Activated CD8-positive, alpha-beta memory T cell treated with anti-CD3 and anti-CD28 coated beads, Interleukin-2, amount 50 U/mL, for 1 hour (primary cell): ENCODE data around the gene SSR2.
"Not testable (repeated sequence)": the region's sequence is repeated elsewhere in the genome, so short reads cannot be mapped to it uniquely, and the experiment has no call there.

Experiments used
- DNase-seq: peaks from one replicate; pipeline ENCODE4 v3.0.0-alpha.2; 2020; ENCODE audit errors: extremely low read depth

SSR2 gene

DNA sequence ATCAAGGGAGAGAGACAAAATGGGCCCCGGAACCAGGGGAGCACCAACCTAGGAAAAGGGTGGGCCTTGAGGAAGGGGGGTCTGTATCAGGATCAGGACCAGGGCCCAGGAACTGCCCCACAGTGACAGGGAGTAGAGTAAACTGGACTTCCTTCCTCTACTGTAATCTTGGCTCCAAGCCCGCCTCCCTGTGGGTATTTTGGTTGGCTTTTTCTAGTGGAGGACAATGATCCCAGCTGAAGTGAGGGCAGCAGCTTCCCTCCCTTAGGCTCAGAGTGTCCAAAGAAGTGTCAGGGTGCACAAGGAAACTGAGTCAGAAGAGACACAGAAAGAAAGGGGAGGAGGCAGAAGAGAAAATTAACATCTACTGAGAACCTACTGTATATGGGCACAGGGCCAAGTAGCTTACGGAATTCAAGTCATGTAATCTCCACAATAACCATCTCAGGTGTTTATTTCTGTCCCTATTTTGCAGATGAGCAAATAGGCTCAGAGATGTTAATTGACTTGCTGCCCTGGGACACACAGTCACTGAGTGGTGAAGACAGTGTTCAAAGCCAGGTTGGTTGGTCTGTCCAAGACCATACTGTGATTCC lies 28.0 kb upstream of the SSR2 start:
- no peak for DNase-seq

DNA sequence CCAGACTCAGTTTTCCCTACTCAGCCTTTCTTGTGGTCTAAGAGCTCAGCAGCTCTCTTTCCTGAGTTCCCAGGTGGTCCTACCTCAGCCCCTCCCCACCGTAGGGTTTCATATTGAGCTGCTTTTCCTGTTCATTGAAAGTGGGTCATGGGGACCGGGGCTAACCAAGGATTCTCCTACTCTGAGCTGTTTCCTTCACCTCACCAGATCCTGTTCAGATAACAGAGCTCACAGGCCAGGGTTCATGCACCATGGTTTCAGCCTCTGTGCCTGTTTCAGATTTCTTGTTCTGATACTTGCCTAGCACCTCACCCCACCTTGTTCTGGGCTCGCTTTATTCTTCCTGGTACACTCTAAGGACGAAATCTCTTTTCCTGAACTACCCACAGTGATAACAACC lies 24.3 kb upstream of the SSR2 start:
- no peak for DNase-seq

DNA sequence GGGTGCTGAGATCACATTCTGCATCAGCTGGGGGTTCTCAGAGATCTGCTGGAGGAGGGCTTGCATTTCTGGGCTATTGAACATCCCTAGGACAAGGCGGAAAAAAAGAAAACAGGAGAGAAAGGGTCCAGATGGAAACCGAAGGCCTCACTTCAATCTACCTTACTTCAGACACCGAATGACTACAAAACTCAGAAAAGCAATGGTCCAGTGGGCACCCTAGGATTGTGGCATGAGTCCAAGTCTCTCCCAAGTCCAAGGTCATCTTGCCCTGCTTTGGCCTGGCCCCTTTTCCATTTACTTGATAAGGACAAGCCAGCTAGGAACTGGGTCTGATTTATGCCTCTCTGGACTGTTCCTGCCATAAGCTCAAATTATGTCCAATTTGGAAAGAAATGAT lies 22.1 kb upstream of the SSR2 start:
- DNase-seq = no peak

DNA sequence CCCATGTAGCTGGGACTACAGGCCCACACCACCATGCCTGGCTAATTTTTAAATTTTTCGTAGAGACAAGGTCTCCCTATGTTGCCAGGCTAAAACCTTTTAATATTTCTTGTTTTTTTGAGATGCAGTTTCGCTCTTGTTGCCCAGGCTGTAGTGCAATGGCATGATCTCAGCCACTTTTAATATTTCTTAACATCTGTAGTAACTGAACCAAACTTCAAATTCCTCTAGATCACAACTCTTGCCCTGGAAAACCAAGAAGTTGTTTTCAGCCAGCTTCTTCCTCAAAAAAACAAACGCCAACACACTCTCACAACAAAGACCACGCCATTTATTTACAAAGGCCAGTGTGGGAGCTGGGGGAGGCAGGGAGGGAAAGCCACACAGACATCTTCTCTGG lies 14.2 kb upstream of the SSR2 start:
- not testable (repeated sequence) for DNase-seq

DNA sequence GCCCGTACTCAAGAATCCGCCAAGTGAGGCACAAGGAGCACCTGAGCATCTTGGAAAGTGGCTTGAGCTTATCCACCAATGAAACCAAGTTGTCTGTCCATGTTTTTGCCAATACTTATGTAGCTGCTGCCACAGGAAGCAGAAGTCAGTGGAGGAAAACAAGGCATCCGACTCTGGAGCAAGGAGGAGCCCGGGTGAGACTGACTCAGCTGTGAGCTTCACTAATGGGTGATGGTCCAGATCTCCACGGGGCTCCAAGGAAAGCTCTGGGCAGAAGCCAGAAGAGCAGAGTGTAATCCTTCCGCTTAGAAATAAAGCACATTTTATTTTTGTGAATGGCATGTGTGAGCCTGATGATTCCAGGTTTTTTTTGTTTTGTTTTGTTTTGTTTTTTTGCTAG lies 12.3 kb upstream of the SSR2 start:
- no peak for DNase-seq

DNA sequence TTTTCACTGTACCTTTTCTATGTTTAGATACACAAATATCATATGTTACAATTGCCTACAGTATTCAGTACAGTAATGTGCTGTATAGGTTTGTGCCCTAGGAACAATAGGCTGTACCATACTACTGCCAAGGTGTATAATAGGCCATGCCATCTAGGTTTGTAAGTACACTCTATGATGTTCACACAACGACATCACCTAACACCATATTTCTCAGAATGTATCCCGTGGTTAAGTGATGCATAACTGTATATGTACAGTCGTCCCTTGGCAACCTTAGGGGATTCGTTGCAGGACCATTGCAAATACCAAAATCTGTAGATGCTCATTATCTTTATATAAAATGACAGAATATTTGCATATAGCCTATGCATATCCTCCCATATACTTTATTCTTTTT lies 5.8 kb upstream of the SSR2 start:
- DNase-seq = no peak

DNA sequence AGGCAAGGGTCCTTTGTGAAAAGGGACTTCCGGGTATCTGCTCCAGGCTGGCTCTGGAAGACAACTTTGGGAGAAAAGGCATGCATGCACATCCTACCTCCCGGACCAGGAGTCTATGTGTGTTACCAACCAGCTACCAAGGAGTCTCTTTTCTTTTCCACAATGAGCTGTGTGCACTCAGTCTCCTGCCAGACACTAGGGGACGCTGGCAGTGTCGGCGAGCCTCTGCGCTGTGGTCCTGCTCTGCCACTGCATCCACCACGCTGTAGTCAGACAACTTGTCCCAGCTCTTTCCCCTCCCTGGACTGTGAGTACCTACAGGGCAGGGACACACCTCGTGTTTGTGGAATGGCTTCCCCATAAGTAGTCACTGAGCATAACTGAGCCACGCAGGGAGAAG lies 5.1 kb upstream of the SSR2 start:
- no peak for DNase-seq

DNA sequence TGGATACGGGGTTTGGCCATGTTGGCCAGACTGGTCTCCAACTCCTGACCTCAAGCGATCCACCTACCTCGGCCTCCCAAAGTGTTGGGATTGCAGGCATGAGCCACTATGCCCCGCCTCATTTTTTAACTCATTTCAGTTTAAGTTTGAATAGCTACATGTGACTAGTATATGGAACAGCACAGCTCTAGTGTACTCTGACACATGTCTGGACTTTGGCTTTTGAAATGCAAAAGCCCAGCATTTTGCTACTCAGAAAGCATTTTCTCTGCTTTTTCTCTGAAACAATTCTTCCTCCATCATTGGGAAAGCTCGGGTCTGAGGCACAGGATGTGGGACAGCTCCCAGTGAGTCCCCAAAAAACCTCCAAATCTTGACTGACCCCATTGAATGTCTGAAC lies 4.0 kb upstream of the SSR2 start:
- DNase-seq = no peak

DNA sequence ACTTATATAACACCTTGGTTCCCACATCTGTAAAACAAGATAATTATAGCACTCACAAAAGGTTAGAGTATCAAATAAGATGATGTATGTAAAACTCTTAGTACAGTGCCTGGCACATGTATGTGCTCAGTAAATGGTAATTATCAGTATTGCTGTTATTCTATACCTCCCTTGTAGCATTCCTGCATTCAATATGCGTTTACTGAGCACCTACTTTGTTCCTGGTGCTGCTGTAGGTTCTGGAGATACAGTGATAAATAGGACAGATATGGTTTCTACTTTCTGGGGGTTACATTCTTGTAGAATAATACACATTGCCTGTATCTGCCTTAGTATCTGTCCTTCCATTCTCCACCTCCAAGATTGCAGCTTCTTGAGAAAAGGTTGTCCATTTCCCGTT lies 1.2 kb upstream of the SSR2 start:
- no peak for DNase-seq

DNA sequence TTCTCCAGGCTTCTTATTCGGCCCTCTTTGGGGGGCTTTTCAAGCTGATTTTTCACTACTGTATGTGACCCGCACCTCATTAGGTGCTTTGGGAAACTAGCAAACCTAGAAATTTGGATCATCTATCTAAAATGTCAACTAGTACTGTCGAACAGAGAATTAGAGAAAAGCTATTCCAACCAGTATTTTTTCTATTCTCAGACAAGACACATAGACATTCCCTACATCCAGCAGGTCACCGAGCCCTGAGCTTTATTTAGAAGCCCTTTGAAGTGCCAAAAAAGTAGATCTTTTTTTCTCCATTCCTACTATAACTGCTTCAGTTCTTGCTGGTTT lies 310 bp upstream of the SSR2 start:
- no peak for DNase-seq

DNA sequence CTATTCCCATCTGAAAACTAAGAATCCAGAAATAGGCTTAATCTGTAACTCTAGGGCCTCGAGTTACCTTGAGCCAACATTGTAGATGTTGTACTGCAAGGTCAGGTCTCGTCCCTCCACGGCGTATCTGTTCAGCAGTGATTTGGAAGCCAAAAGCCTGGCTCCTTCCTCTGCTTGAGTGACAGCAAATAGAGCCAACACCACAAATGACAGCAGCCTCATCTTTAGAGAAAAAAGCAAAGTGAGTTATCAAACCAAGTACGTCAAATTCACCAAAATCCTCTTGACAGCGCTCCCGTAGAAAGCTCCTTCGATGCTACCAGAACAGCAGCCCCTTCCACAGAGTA lies 832 bp downstream of the SSR2 start:
- no peak for DNase-seq

DNA sequence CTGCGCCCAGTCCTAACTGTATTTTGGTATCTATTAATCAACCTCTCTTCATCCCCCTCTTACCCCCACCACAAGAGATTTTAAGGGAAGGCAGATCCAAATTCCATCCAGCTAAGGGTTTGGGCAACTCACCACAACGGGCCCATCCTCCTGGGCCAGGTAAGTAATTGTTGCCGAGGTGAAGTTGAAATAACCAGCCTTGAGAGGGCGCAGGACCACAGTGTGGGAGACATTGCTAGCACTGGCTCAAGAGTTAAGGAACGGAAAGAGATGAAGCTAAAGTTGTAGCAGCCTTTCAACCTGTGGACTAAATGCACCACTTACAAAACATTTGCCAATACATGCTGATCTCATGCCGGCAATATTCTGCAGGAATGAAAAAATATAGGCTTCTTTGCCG lies 5.9 kb downstream of the SSR2 start:
- no peak for DNase-seq

DNA sequence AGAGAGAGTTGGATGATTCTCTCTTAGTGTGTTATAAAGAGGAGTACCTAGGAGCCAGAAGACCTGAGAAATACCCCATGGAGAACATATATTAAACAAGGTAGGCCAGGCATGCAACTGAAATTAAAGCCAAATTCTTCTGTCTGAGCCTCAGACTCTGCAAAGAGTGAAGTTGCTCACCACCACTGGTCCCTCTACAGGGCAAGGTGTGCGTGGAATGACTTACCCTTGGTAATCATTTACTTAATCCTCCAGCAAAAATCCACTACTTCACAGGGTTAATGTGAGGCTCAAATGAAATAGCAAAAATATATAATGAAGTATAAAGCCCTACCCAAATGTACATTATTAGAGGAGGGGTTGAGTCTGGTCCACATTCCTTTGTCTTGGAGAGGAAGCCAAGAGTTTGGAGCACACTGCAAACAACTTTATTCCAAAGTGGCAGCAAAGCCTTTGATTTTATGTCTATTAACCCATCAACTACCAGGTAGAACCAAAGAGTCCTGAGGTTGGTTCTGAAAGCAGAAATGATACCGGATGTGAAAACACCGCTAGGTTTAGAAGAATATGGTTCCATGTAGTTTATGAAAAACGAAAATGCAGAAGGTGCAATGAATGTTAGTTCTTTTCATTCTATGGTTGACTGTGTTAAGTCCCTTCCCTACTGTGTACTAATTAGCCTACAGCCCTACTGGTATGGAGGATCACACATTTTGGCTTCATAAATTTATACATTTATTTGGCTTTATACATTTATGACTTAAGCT lies 8.5 kb downstream of the SSR2 start:
- no peak for DNase-seq

DNA sequence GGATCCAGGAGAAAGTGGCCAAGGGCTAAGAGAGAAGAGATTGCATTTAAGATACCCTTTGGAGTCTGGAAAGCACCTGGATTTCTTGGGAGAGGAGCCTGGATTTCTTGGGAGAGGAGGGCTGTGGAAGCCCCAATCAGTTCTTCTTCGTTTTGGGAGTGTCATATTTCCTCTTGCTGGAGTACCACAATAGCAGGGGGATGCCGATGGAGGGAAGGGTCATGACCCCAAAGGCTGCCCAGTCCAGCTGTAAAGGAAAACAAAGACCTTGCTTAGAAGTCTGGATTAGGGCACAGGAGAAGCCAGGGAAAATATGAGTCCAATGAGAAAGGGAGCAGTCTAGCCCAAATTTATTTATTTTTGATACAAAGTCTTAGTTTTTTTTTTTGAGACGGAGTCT lies 11.3 kb downstream of the SSR2 start:
- no peak for DNase-seq

DNA sequence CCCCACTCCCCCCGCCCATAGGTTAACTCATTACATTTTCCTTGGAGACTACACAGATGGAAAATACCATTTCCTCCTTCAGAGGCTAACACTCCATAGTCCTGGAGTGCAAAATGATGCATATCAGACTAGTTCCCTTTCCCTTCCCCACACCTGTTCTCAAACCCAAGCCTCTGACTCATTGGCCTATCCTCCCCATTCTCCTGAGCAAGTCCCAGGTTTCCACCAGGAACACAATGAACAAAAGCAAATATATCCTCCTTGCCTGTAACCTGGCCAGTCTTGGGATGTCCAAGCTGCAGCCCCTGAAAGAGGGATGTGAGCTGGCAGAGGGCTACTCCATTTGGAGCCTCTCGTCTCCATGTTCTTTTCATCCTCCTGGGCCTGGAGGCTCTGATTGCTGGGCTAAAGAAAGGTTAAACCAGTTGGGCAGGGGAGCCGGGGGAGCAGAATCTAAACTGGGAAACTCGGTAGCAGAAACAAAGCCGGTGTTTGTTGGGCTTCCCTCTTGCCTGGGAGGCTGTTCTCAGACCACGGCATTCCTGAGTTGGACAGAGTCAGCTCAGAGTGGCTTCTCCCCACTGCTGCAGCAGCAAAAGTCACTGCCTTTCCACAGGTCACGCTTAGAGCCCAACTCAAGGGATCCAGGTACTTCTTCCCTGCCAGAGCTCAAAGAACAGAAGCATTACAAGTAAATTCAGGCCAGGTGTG lies 13.9 kb downstream of the SSR2 start:
- no peak for DNase-seq

DNA sequence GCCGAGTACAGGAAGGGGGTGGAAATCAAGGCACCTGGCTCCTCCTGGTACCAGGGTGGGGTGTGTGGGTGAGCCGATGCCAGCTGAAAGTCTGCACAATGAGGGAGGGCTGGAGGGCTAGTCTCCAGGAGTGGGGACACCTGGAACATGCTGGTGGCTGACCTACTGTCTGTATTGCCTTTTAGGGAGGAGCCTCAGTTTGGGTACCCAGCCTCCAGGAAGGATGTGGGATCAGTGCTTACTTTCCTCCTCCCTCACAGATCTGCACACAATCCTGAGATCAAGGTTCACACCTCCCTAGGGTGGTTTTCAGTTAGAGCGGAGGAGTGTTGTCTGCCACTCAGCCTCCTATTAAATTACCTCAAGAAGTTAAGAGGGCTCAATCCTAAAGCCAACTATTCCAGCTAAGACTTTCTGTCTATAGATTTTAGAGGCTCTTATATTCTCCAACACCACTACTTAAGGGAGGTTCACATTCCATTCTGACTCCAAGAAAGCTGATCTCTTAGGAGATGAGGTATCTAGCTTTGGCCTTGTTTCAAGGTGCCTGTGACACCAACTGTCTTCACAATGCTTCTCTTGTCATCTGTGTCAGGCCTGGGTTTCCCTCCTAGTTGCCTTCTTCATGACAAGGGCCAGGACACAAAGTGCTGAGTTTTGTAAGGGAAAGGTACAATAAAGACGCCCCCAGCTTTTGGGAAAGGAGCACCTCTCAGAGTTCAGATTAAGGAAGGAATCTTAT lies 15.7 kb downstream of the SSR2 start:
- no peak for DNase-seq

DNA sequence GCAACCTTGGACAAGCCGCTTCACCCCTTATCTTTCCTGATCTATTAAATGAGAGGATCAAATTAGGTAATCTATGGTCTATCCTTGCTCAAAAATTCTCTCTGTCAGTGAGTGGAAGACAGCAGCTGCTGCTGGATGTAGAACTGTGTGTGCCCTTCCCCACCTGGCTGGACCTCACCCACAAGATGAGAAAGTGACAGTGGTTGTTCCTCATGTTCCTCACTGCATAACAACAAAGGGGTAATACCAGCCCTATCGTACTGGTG lies 16.9 kb downstream of the SSR2 start:
- no peak for DNase-seq

DNA sequence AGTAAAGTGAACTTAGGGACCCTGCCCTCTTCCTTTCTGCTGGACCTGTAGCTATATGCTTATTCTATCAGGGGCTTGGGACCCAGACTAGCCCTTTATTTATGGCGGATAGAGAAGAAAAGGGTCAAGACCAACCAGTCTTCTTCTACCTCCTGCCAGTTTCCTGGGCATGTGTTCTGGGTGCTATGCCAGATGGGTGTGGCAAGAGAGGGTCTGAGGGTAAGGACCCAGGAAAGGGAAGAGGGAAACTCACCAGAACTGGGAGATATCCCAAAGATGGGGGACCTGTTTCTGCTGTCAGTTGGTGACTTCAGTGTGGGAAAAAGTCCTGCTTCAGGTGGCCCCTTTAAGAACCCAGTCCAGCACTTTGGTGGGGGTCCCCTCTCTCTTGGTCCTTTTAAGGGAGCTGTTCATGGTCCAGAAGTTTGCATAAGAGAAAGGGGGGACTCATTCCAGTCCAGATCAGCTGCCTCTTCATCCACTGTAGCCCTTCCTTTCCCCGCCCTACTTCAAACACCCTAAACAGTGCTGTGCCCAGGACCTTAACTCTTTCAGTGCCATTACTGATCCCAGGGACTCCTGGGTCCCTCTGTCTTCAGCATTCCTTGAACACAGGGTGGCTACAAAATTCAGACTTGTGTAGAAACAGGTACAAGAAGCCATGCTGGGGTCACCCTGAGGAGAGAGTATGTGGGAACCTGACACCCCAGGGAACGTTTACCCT lies 18.4 kb downstream of the SSR2 start:
- DNase-seq = no peak

DNA sequence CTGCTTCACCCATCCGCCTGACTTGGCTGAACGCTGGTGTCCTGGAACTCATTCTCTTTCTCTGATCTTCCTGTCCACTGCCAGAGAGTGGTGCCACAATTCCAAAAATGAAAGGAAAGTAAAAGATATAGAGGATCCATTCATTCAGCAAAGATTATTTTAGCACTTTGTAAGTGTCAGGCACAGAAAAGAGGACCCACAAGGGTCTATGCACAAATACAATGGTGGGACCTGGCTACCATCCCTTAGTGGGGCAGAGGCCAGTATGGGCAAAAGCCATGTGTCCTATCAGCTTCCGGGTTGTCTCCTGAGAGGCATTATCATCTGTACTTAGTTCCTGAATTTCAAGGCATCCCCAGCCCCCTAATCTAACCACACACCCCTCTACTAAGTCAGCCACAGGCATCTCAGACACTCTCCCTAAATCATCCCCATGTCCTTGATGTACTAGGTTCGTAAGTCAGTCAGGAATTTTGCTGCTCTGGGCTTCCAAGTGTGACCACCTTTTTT lies 19.0 kb downstream of the SSR2 start:
- DNase-seq = no peak

DNA sequence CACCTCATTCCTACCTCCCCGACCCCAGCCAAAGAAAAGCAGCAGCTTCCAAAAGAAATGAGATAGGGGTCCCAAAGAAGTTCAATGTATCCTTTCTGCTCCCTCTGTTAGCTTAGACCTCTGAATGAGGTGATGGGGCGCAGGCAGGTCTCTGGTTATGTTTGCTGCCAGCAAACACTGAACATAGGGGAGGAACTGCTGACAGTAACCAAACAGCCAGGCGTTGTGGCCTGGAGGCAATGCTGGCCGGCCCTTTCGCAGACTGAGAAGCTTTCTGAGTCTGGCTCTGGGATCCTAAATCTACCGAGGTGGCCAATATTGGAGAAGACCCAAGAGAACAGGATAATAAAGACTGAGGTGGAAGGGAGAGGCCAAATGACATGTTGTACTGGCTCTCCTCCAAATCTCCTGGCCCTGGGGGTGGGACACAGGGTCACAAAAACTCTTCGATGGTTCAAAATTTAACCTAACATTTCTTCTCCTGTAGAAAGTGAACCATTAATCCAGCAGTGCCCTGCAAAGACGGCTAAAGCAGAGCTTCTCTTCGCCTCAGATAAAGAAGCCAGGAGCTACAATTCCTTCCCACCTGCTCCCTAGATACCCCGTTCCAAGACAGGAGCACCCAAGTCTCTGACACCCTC lies 19.6 kb downstream of the SSR2 start:
- DNase-seq = no peak

DNA sequence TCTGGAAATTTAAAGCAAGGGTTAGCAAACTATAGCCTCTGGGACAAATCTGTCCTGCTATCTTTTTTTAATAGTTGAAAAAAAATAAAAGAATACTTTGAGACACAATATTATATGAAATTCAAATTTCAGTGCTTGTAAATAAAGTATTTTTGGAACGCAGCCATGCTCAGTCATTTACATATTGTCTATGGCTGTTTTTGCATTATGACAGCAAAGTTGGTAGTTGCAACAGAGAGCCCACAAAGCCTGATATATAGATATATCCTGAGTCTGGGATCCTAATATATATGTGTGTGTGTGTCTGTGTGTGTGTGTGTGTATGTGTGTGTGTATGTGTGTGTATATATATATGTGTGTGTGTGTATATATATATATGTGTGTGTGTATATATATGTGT lies 20.8 kb downstream of the SSR2 start:
- no peak for DNase-seq

DNA sequence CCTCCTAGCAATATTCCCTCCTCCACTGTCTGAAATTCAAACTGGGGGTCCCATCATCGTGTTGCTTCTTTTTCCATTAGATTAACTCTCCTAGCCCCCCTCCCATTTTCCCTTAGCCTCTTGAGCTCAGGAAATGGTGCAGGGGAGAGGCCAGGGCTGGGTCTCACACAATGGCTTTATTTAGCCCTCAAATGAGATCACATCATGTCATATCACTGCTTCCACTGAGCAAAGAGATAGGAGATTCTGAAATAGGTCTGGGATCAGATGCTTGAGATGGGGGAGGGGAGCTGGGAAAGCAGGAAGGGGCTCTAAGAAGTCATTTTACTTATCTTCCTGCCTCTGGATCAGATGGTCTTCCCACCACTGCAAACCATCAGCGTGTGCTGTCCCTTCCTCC lies 24.6 kb downstream of the SSR2 start:
- no peak for DNase-seq
